Mucosa of descending colon (tissue), 3 donors: ENCODE data around the gene ABL1. TPM values are rescaled to one million over a fixed set of nuclear protein-coding genes. Genes with fewer than 3 reads are reported as not detected.
"Not testable (repeated sequence)": the region's sequence is repeated elsewhere in the genome, so short reads cannot be mapped to it uniquely, and the experiment has no call there.

Experiments
- ATAC-seq: fragments of 200-7000 bp; cut with Tn5 transposase; one replicate; pipeline ENCODE4 v1.9.1; 2020; ENCODE audit warnings: mild to moderate bottlenecking, moderate library complexity
- DNase-seq, 3 donors: peaks; one replicate each; pipeline ENCODE4 v3.0.0-alpha.2; 2020
- H3K36me3 ChIP-seq: fragments of 200-600 bp; one replicate; pipeline ENCODE4 v1.8.0; 2021; ENCODE audit warnings: low read depth, mild to moderate bottlenecking
- H3K4me1 ChIP-seq: fragments of 200-600 bp; one replicate; pipeline ENCODE4 v1.8.0; 2021; ENCODE audit warnings: low read depth, mild to moderate bottlenecking
- H3K4me3 ChIP-seq: fragments of 200-600 bp; one replicate; pipeline ENCODE4 v1.8.0; 2021; ENCODE audit warnings: mild to moderate bottlenecking
- H3K9me3 ChIP-seq: fragments of 200-600 bp; one replicate; pipeline ENCODE4 v1.8.0; 2021; ENCODE audit warnings: mild to moderate bottlenecking
- CTCF ChIP-seq: fragments of 200-600 bp; IDR thresholded peaks from one replicate; pipeline ENCODE4 v1.8.0; 2022; ENCODE audit warnings: antibody characterized with exemption, mild to moderate bottlenecking
- intact Hi-C, 2 donors: fragments of 100-400 bp; cut with DNase I in 1 of 2; cut with micrococcal nuclease in 1 of 2; formaldehyde crosslinking; loops; one replicate each; pipeline versions ENCODE4 v1.11.0 to v1.11.1; 2022; cut with DNase I, micrococcal nuclease
- total RNA-seq, 3 donors: library from RNA; stranded (reverse); fragmentation: NEBNext Ultra II Directional in 2 of 3; extraction: Animal tissue kit (Norgen Biotek cat#: 25700) in 2 of 3; gene quantifications; one replicate each; pipeline versions ENCODE4 v1.2.1 to v1.2.4, GENCODE V29; 2021 to 2023
- donor health status: DM: no; HTN: no; CAD: no; lungs with moderate emphysema.
- donor health status: DM: no; HTN: no; CAD: no.
- donor health status: DM: no; HTN: yes; CAD: no.

The ABL1 gene
- total RNA-seq, 3 donors from 2014 or later = 86.6 to 147 (median 91.4) TPM

DNA sequence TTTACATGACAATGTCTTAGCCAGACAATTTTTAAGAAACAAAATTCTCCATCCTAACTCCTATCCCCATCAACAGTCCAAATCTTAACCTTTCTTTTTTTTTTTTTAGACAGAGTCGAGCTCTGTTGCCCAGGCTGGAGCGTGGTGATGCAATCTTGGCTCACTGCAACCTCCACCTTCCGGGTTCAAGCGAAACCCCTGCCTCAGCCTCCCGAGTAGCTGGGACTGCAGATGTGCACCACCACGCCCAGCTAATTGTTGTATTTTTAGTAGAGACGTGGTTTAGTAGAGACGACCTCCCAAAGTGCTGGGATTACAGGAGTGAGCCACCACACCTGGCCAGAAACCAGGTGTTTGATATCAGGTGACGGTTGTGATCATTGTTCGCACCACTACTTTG is 10.2 kb downstream of the ABL1 start:
- H3K4me3 ChIP-seq = no peak overlapping the region
- intact Hi-C loops = loop anchor here in 1 of 2 donors (5.0 kb wide), 1 partner anchor 63 kb away; no protein-coding TSS in a partner anchor

DNA sequence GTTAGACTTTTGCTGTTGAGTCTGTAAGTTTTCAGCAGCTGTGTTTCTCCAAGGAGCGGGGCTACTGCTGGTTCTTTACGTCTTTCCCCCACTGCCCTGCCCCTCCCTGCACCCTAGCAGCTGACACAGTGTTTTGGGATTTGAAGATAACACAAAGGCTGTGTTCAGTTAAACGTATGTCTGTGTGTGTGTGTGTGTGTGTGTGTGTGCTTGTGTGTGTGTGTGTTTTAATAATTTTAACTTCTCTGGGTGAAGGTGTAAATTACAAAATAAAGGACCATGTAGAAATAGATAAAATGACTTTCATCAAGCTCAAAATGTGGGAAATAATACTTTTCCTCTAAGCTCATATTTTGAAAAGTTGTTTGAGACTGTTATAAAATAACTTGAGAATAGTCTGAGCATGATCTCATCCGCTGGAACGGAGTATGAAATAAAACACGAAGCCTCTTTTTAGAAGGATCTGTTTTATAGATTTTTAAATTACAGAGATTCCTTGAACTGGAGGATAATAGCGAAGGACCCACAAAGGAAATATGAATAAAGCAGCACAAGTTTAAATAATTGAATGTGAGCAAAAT is 10.9 kb downstream of the ABL1 start:
- peaks cover 26% of the 10 kb centered on the region for H3K4me1 ChIP-seq
- ATAC-seq (no peak), DNase-seq (no peak)
- no peaks in the 10 kb centered on the region for H3K36me3 ChIP-seq
- intact Hi-C loops = loop anchor here in 1 of 2 donors (5.0 kb wide), 1 partner anchor 64 kb away; no protein-coding TSS in a partner anchor
- H3K9me3 ChIP-seq = no peaks in the 10 kb centered on the region
- no peak for TF ChIP-seq CTCF
- H3K4me3 ChIP-seq = no peak overlapping the region

More for the DNA sequence above, 10.2 kb downstream of the ABL1 start:
- no peak for TF ChIP-seq CTCF
- ATAC-seq (no peak), DNase-seq (no peak)
- no peaks in the 10 kb centered on the region for H3K9me3 ChIP-seq
- no peaks in the 10 kb centered on the region for H3K36me3 ChIP-seq
- peaks cover 28% of the 10 kb centered on the region for H3K4me1 ChIP-seq

DNA sequence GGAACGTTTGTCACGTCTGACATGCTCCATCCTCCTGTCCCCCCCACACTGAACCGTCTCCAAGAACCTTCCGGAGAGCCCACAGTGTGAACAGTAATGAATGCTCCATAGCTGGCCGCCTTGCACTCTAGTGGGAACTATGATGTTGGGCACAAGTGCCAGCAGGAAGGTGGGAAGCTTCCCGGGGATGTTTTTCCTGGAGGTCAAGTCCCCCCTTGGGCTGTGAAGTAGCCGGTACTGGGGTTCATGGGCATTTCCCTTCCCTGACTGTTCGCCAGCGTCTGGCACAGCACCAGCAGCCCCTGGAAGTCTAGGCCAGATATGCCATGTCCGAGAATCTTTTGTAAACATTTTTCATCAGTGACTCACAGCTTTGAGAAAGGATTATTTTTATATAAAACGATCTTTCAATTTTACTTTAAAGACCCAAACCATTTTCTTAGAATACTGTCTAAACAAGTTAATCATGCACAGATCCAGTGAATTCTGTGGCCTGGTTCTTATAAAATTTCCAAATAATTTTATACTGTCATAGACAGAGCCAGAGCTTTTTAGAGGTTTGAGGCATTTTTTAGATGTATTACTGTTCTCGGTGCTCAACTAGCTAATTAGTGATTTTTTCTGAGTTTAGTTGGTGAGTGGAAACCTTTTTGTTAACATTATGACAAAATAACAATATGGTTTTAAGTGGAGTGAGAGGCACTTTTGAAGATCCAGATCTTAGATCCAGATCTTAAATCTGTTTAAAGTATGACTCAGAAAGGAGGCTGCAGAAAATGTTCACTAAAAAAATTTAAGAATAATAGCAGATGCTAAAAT is 11.6 kb downstream of the ABL1 start:
- H3K4me3 ChIP-seq = no peak overlapping the region
- intact Hi-C loops = loop anchor here in 1 of 2 donors (5.0 kb wide), 1 partner anchor 64 kb away; no protein-coding TSS in a partner anchor

GRCh38 chr9:130847306-130848217 is 12.5 kb downstream of the ABL1 start:
- peak; percentile 71 for ATAC-seq
- peaks cover 12% of the 10 kb centered on the region for H3K4me1 ChIP-seq
- H3K36me3 ChIP-seq = no peaks in the 10 kb centered on the region
- DNase-seq = peak in 1 of 3 donors; percentile 38
- no peak overlapping the region for H3K4me3 ChIP-seq
- intact Hi-C loops = loop anchor here in 1 of 2 donors (5.0 kb wide), 1 partner anchor 65 kb away; no protein-coding TSS in a partner anchor
- TF ChIP-seq CTCF = no peak
- no peaks in the 10 kb centered on the region for H3K9me3 ChIP-seq

More for the DNA sequence above, 11.6 kb downstream of the ABL1 start:
- H3K9me3 ChIP-seq = no peaks in the 10 kb centered on the region
- H3K4me1 ChIP-seq = peaks cover 20% of the 10 kb centered on the region
- TF ChIP-seq CTCF = no peak
- no peak for ATAC-seq
- no peak for DNase-seq
- no peaks in the 10 kb centered on the region for H3K36me3 ChIP-seq

GRCh38 chr9:130848514-130848913 is 13.5 kb downstream of the ABL1 start:
- not testable (repeated sequence) for H3K4me1 ChIP-seq, H3K36me3 ChIP-seq, H3K9me3 ChIP-seq, ATAC-seq, DNase-seq, H3K4me3 ChIP-seq
- intact Hi-C loops = loop anchor here in 1 of 2 donors (5.0 kb wide), 1 partner anchor 66 kb away; no protein-coding TSS in a partner anchor
